ENCODE measurements around the gene SLC25A27. TPM values are rescaled to one million over a fixed set of nuclear protein-coding genes. Genes with fewer than 3 reads are reported as not detected.

Gene SLC25A27
- total RNA-seq, 3 donors from 2014 or later (not counting 1 experiment from before 2014, with no cell fraction given), result 1.7 TPM; not detected in 2

- Mint-ChIP-seq H3K4me3 (no peak overlapping the region), H3K36me3 (no peaks in the 10 kb centered on the region), H3K4me1 (no peaks in the 10 kb centered on the region), H3K27ac (no peak overlapping the region), H3K27me3 (ENCODE audit: low read depth in 2 of 2) (peaks cover 9 to 24% of the 10 kb centered on the region in 2 donors), H3K9me3 (no peaks in the 10 kb centered on the region)
- Histone ChIP-seq H3K9me3 (ENCODE audit: control insufficient read depth, insufficient read depth, low read length) (no peaks in the 10 kb centered on the region), H3K4me3 (ENCODE audit: low read length) (no peak overlapping the region), H3K27me3 (ENCODE audit: control insufficient read depth, insufficient read depth, low read length) (no peaks in the 10 kb centered on the region), H3K4me1 (ENCODE audit: control insufficient read depth, insufficient read depth, low read length) (no peaks in the 10 kb centered on the region), H3K27ac (ENCODE audit: low read length) (no peak overlapping the region), H3K36me3 (ENCODE audit: control insufficient read depth, insufficient read depth, low read length) (no peaks in the 10 kb centered on the region)
- intact Hi-C loops (cut with micrococcal nuclease), result no loop called here
- ATAC-seq (no peak), DNase-seq (no peak)
- WGBS (ENCODE audit: insufficient coverage), result 93% methylated on average over 13 of the region's 13 CpGs
- TF ChIP-seq CTCF (IDR thresholded peaks at IDR 0.05), result no peak
Observed at GRCh38 chr6:46688966-46689335, 36.2 kb downstream of the SLC25A27 start.

GRCh38 chr6:46689657-46690056 lies 36.9 kb downstream of the SLC25A27 start:
- no peaks in the 10 kb centered on the region for H3K27me3 ChIP-seq (ENCODE audit: control insufficient read depth, insufficient read depth, low read length)
- H3K4me1 ChIP-seq (ENCODE audit: control insufficient read depth, insufficient read depth, low read length), result no peaks in the 10 kb centered on the region
- H3K4me3 ChIP-seq (ENCODE audit: low read length), result no peak overlapping the region
- H3K27ac ChIP-seq (ENCODE audit: low read length), result no peak overlapping the region
- ATAC-seq (no peak), DNase-seq (no peak)
- Mint-ChIP-seq H3K9me3 (no peaks in the 10 kb centered on the region), H3K36me3 (no peaks in the 10 kb centered on the region), H3K27ac (no peak overlapping the region), H3K4me3 (no peak overlapping the region), H3K4me1 (no peaks in the 10 kb centered on the region), H3K27me3 (ENCODE audit: low read depth in 2 of 2) (peaks cover 9 to 24% of the 10 kb centered on the region in 2 donors)
- no peak for TF ChIP-seq CTCF (IDR thresholded peaks at IDR 0.05)
- intact Hi-C loops (cut with micrococcal nuclease), result no loop called here
- WGBS (ENCODE audit: insufficient coverage), result 94% methylated on average over 3 of the region's 3 CpGs
- H3K36me3 ChIP-seq (ENCODE audit: control insufficient read depth, insufficient read depth, low read length), result no peaks in the 10 kb centered on the region
- no peaks in the 10 kb centered on the region for H3K9me3 ChIP-seq (ENCODE audit: control insufficient read depth, insufficient read depth, low read length)

- no peaks in the 10 kb centered on the region for H3K9me3 ChIP-seq (ENCODE audit: control insufficient read depth, insufficient read depth, low read length)
- no peaks in the 10 kb centered on the region for H3K27me3 ChIP-seq (ENCODE audit: control insufficient read depth, insufficient read depth, low read length)
- intact Hi-C loops (cut with micrococcal nuclease), result no loop called here
- WGBS (ENCODE audit: insufficient coverage), result 93% methylated on average over 1 of the region's 2 CpGs
- ATAC-seq (no peak), DNase-seq (no peak)
- no peak for TF ChIP-seq CTCF (IDR thresholded peaks at IDR 0.05)
- Mint-ChIP-seq H3K27ac (no peak overlapping the region), H3K9me3 (no peaks in the 10 kb centered on the region), H3K27me3 (ENCODE audit: low read depth in 2 of 2) (peaks cover 9 to 24% of the 10 kb centered on the region in 2 donors), H3K4me1 (no peaks in the 10 kb centered on the region), H3K36me3 (no peaks in the 10 kb centered on the region), H3K4me3 (no peak overlapping the region)
- no peaks in the 10 kb centered on the region for H3K36me3 ChIP-seq (ENCODE audit: control insufficient read depth, insufficient read depth, low read length)
- H3K4me3 ChIP-seq (ENCODE audit: low read length), result no peak overlapping the region
- H3K4me1 ChIP-seq (ENCODE audit: control insufficient read depth, insufficient read depth, low read length), result no peaks in the 10 kb centered on the region
- H3K27ac ChIP-seq (ENCODE audit: low read length), result no peak overlapping the region
Observed at GRCh38 chr6:46690141-46690755, 37.5 kb downstream of the SLC25A27 start.

- no peak overlapping the region for H3K27ac Mint-ChIP-seq
- no peak for TF ChIP-seq CTCF (IDR thresholded peaks at IDR 0.05)
- H3K4me3 Mint-ChIP-seq, result no peak overlapping the region
- Histone ChIP-seq H3K27me3 (ENCODE audit: control insufficient read depth, insufficient read depth, low read length) (no peaks in the 10 kb centered on the region), H3K4me1 (ENCODE audit: control insufficient read depth, insufficient read depth, low read length) (no peaks in the 10 kb centered on the region), H3K27ac (ENCODE audit: low read length) (no peak overlapping the region), H3K4me3 (ENCODE audit: low read length) (no peak overlapping the region), H3K9me3 (ENCODE audit: control insufficient read depth, insufficient read depth, low read length) (no peaks in the 10 kb centered on the region), H3K36me3 (ENCODE audit: control insufficient read depth, insufficient read depth, low read length) (no peaks in the 10 kb centered on the region)
- H3K4me1 Mint-ChIP-seq, result no peaks in the 10 kb centered on the region
- ATAC-seq (no peak), DNase-seq (no peak)
- peaks cover 11 to 24% of the 10 kb centered on the region in 2 donors for H3K27me3 Mint-ChIP-seq (ENCODE audit: low read depth in 2 of 2)
- no peaks in the 10 kb centered on the region for H3K9me3 Mint-ChIP-seq
- no CpG with 5 or more reads among the region's 1 CpG for WGBS (ENCODE audit: insufficient coverage)
- intact Hi-C loops (cut with micrococcal nuclease), result no loop called here
- no peaks in the 10 kb centered on the region for H3K36me3 Mint-ChIP-seq
Observed at GRCh38 chr6:46690911-46691451, 38.2 kb downstream of the SLC25A27 start.

Data from natural killer cell (primary cell).